ENCODE results near the gene HIVEP3. TPM values are rescaled to one million over a fixed set of nuclear protein-coding genes. Genes with fewer than 3 reads are reported as not detected.

HIVEP3 gene
- total and polyA plus RNA-seq, 8 donors = 1.8 to 65.3 (median 3.8) TPM

GRCh38 chr1:41900603-41901444 is 17.9 kb downstream of the HIVEP3 start:
- no peak for TF ChIP-seq EP300 (IDR thresholded peaks at IDR 0.05)
- TF ChIP-seq CTCF (IDR thresholded peaks at IDR 0.05) = no peak
- TF ChIP-seq POLR2AphosphoS5 (IDR thresholded peaks at IDR 0.05) = no peak
- TF ChIP-seq POLR2A (IDR thresholded peaks at IDR 0.05) = no peak
- DNase-seq = no peak
- no peak overlapping the region for H3K4me3 ChIP-seq
- H3K27ac ChIP-seq = no peak overlapping the region
- H3K27me3 ChIP-seq = no peaks in the 10 kb centered on the region
- peaks cover 0 to 12% (median 4%) of the 10 kb centered on the region in 4 donors for H3K4me1 ChIP-seq
- H3K36me3 ChIP-seq = no peaks in the 10 kb centered on the region
- no peaks in the 10 kb centered on the region for H3K9me3 ChIP-seq
- intact Hi-C loops (cut with DNase I; ENCODE audit: low total_unique reads) = no loop called here
- WGBS, 5 donors = 78 to 87% (median 85%) methylated on average over 9 of the region's 9 CpGs

- 63 to 76% (median 68%) methylated on average over 6 of the region's 6 CpGs for WGBS, 5 donors
- peaks cover 6 to 34% (median 20%) of the 10 kb centered on the region in 4 donors for H3K4me1 ChIP-seq
Observed at GRCh38 chr1:41898191-41898713, 20.5 kb downstream of the HIVEP3 start.

GRCh38 chr1:41895552-41895951 is 23.2 kb downstream of the HIVEP3 start:
- no peaks in the 10 kb centered on the region for H3K36me3 ChIP-seq
- H3K27ac ChIP-seq = peak overlapping the region in 2 of 5 donors; percentile 51 to 61
- intact Hi-C loops (cut with DNase I; ENCODE audit: low total_unique reads) = no loop called here
- no peaks in the 10 kb centered on the region for H3K27me3 ChIP-seq
- whole genome bisulfite sequencing, 5 donors = 54 to 69% (median 65%) methylated on average over 4 of the region's 4 CpGs
- TF ChIP-seq POLR2A (IDR thresholded peaks at IDR 0.05) (no peak), CTCF (IDR thresholded peaks at IDR 0.05) (no peak), POLR2AphosphoS5 (IDR thresholded peaks at IDR 0.05) (no peak), EP300 (IDR thresholded peaks at IDR 0.05) (no peak)
- no peaks in the 10 kb centered on the region for H3K9me3 ChIP-seq
- no peak for DNase-seq
- no peak overlapping the region for H3K4me3 ChIP-seq
- peaks cover 14 to 53% (median 32%) of the 10 kb centered on the region in 4 donors for H3K4me1 ChIP-seq

More at GRCh38 chr1:41898191-41898713, 20.5 kb downstream of the HIVEP3 start:
- no peak for TF ChIP-seq EP300 (IDR thresholded peaks at IDR 0.05)
- TF ChIP-seq POLR2A (IDR thresholded peaks at IDR 0.05) = no peak
- no peak for TF ChIP-seq POLR2AphosphoS5 (IDR thresholded peaks at IDR 0.05)
- no peak for TF ChIP-seq CTCF (IDR thresholded peaks at IDR 0.05)
- Histone ChIP-seq H3K27me3 (no peaks in the 10 kb centered on the region), H3K4me3 (no peak overlapping the region), H3K9me3 (no peaks in the 10 kb centered on the region), H3K27ac (no peak overlapping the region), H3K36me3 (no peaks in the 10 kb centered on the region)
- intact Hi-C loops (cut with DNase I; ENCODE audit: low total_unique reads) = no loop called here
- peak in 1 of 2 donors; percentile 78 for DNase-seq

- Histone ChIP-seq H3K9me3 (no peaks in the 10 kb centered on the region), H3K27ac (peak overlapping the region; percentile 32 to 61 (median 51)), H3K4me3 (no peak overlapping the region), H3K27me3 (no peaks in the 10 kb centered on the region), H3K36me3 (no peaks in the 10 kb centered on the region), H3K4me1 (peaks cover 14 to 59% (median 35%) of the 10 kb centered on the region in 4 donors)
- intact Hi-C loops (cut with DNase I; ENCODE audit: low total_unique reads) = no loop called here
- DNase-seq = peak in 1 of 2 donors; percentile 37
- WGBS, 5 donors = 43 to 67% (median 48%) methylated on average over 6 of the region's 6 CpGs
- TF ChIP-seq POLR2AphosphoS5 (IDR thresholded peaks at IDR 0.05) (no peak), EP300 (IDR thresholded peaks at IDR 0.05) (no peak), POLR2A (IDR thresholded peaks at IDR 0.05) (no peak), CTCF (IDR thresholded peaks at IDR 0.05) (no peak)
Observed at GRCh38 chr1:41894808-41895483, 23.8 kb downstream of the HIVEP3 start.
